A673 (cell line): ENCODE measurements around the gene OBP2A. TPM values are rescaled to one million over a fixed set of nuclear protein-coding genes. Genes with fewer than 3 reads are reported as not detected.

Source experiments
- BruUV-seq: library from RNA; stranded (reverse); fragments of 400-500 nt; replicated peaks from 2 replicates; lab custom pipeline; 2021; lab: Mats Ljungman, UMichigan
- CTCF ChIA-PET: fragments of 300-600 bp; sonication (Branson Sonifier 250); formaldehyde crosslinking; loops from one replicate; lab custom pipeline; 2022; ENCODE audit warnings: antibody characterized with exemption; lab: Charles Lee
- POLR2A ChIA-PET: fragments of 300-600 bp; sonication (Branson Sonifier 250); formaldehyde crosslinking; loops from one replicate; lab custom pipeline; 2022; ENCODE audit warnings: antibody characterized with exemption; ENCODE audit not compliant: low non-redundant PET; lab: Charles Lee
- DNase-seq: peaks from one replicate; pipeline ENCODE4 v3.0.0-alpha.2; 2015; ENCODE audit warnings: low spot score
- H3K27ac ChIP-seq: fragments of 200-600 bp; sonication (generic); 2 replicates; pipeline ENCODE4 v1.5.1; 2016; ENCODE audit warnings: mixed run types, low read depth, mild to moderate bottlenecking, mixed read lengths, antibody characterized with exemption, low read length; ENCODE audit not compliant: poor library complexity, severe bottlenecking
- H3K27me3 ChIP-seq: fragments of 200-600 bp; sonication (generic); replicated peaks from 2 replicates; pipeline ENCODE4 v1.6.1; 2017; ENCODE audit warnings: mixed run types, low read depth, mild to moderate bottlenecking, mixed read lengths, antibody characterized with exemption, low read length; ENCODE audit not compliant: insufficient read depth, poor library complexity
- H3K36me3 ChIP-seq: fragments of 200-600 bp; sonication (generic); 2 replicates; pipeline ENCODE4 v1.6.1; 2016; ENCODE audit warnings: mixed run types, mild to moderate bottlenecking, mixed read lengths, antibody characterized with exemption, low read length; ENCODE audit not compliant: insufficient read depth, poor library complexity, severe bottlenecking
- H3K4me1 ChIP-seq: fragments of 200-600 bp; sonication (generic); 2 replicates; pipeline ENCODE4 v1.6.1; 2017; ENCODE audit warnings: mixed run types, mild to moderate bottlenecking, mixed read lengths, antibody characterized with exemption, low read length; ENCODE audit not compliant: insufficient read depth, poor library complexity, severe bottlenecking
- H3K4me3 ChIP-seq: fragments of 200-600 bp; sonication (generic); 2 replicates; pipeline ENCODE4 v1.5.1; 2016; ENCODE audit warnings: low read depth, mixed run types, mild to moderate bottlenecking, mixed read lengths, low read length; ENCODE audit not compliant: poor library complexity, severe bottlenecking
- H3K9me3 ChIP-seq: fragments of 200-600 bp; sonication (generic); 2 replicates; pipeline ENCODE4 v1.6.1; 2016; ENCODE audit warnings: mixed run types, low read depth, mild to moderate bottlenecking, mixed read lengths, antibody characterized with exemption, low read length; ENCODE audit not compliant: poor library complexity, severe bottlenecking
- CTCF ChIP-seq: fragments of 300-800, 200-600 bp; sonication (generic); conservative IDR thresholded peaks from 2 replicates; pipeline ENCODE4 v1.5.1; 2017; ENCODE audit warnings: low read depth, mild to moderate bottlenecking, antibody characterized with exemption, low read length, moderate library complexity, mixed read lengths
- EZH2 ChIP-seq: fragments of 200-600 bp; sonication (generic); IDR thresholded peaks from 2 replicates; pipeline ENCODE4 v1.6.1; 2017; ENCODE audit warnings: borderline replicate concordance, low read depth, mild to moderate bottlenecking, mixed read lengths, antibody characterized with exemption, low read length; ENCODE audit not compliant: poor library complexity, severe bottlenecking
- intact Hi-C: fragments of 100-400 bp; cut with micrococcal nuclease; formaldehyde crosslinking; loops from one replicate; pipeline ENCODE4 v1.10.0; 2022; ENCODE audit not compliant: unreplicated experiment
- total RNA-seq: library from RNA; stranded (reverse); gene quantifications from 2 replicates; pipeline ENCODE4 v1.2.3, GENCODE V29; 2021

Gene OBP2A
- total RNA-seq, 1 experiment from 2014 or later: not detected

- H3K36me3 ChIP-seq: no peaks in the 10 kb centered on the region
- H3K4me1 ChIP-seq: no peaks in the 10 kb centered on the region
- ChIA-PET CTCF (no interaction called here), POLR2A (no interaction called here)
- TF ChIP-seq CTCF: no peak
- TF ChIP-seq EZH2: no peak
- H3K27ac ChIP-seq: no peak overlapping the region
- peaks cover 15% of the 10 kb centered on the region for H3K27me3 ChIP-seq
- BruUV-seq: no TSS peak
- no peak overlapping the region for H3K4me3 ChIP-seq
- DNase-seq: no peak
- intact Hi-C loops: no loop called here
- H3K9me3 ChIP-seq: no peaks in the 10 kb centered on the region
Measured at GRCh38 chr9:135574943-135575342, 29.0 kb downstream of the OBP2A start.

- CTCF ChIA-PET: no interaction called here
- H3K36me3 ChIP-seq: no peaks in the 10 kb centered on the region
- H3K27ac ChIP-seq: no peak overlapping the region
- intact Hi-C loops: no loop called here
- BruUV-seq: no TSS peak
- DNase-seq: no peak
- no peaks in the 10 kb centered on the region for H3K4me1 ChIP-seq
- no peak overlapping the region for H3K4me3 ChIP-seq
- H3K9me3 ChIP-seq: no peaks in the 10 kb centered on the region
- TF ChIP-seq CTCF: no peak
- TF ChIP-seq EZH2: no peak
- peaks cover 9% of the 10 kb centered on the region for H3K27me3 ChIP-seq
- POLR2A ChIA-PET: no interaction called here
Measured at GRCh38 chr9:135575995-135576631, 30.2 kb downstream of the OBP2A start.

DNA sequence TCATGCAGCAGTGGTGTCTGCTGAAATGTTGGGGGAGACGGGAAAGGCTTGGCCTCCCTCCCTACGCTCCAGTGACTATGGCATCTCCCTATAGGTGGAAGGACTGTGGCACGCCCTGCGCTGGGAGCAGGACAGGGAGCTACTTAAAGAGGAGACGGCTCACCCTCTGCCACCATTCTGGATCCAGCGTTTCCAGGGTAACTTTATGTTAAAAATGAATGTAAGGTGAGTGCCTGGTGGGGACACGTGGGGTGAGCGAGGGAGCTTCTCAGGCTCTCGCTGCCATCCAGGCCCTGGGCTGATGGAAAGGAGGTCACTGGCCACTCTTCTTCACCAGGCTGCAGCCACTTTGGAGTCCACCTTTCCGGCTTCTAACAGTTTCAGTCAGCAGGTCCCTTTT is 31.3 kb downstream of the OBP2A start:
- H3K27me3 ChIP-seq: peaks cover 2% of the 10 kb centered on the region
- ChIA-PET POLR2A (no interaction called here), CTCF (no interaction called here)
- no peak overlapping the region for H3K4me3 ChIP-seq
- intact Hi-C loops: no loop called here
- H3K4me1 ChIP-seq: no peaks in the 10 kb centered on the region
- TF ChIP-seq CTCF (no peak), EZH2 (no peak)
- BruUV-seq: no TSS peak
- no peak overlapping the region for H3K27ac ChIP-seq
- DNase-seq: no peak
- no peaks in the 10 kb centered on the region for H3K9me3 ChIP-seq
- no peaks in the 10 kb centered on the region for H3K36me3 ChIP-seq
